SK-N-SH (cell line): ENCODE measurements around the gene SRGAP3. TPM values are rescaled to one million over a fixed set of nuclear protein-coding genes. Genes with fewer than 3 reads are reported as not detected.

Experiments used
- CTCF ChIA-PET: fragments of 300-600, 350-600 bp; formaldehyde crosslinking; extraction: SDS; loops from one replicate; lab custom pipeline; 2021; lab: Yijun Ruan, JAX
- POLR2A ChIA-PET: fragments of 350-600 bp; sonication (Branson Sonifier 250); formaldehyde crosslinking; extraction: SDS; loops from one replicate; lab custom pipeline; 2020; ENCODE audit warnings: antibody characterized with exemption, inconsistent platforms; lab: Yijun Ruan, JAX
- DNase-seq: peaks from one replicate; pipeline ENCODE4 v3.0.0; 2012
- H2AFZ ChIP-seq: fragments of 200-600 bp; sonication (generic); 2 replicates; pipeline ENCODE4 v1.8.1; 2016; ENCODE audit warnings: antibody characterized with exemption, mild to moderate bottlenecking, low read depth
- H3F3A ChIP-seq: fragments of 200-600 bp; sonication (generic); replicated peaks from 2 replicates; pipeline ENCODE3; 2016; ENCODE audit warnings: antibody characterized with exemption, mild to moderate bottlenecking; ENCODE audit not compliant: insufficient read depth
- H3K27ac ChIP-seq, 2 experiments: fragments of 200-500 bp in 1 of 2; fragments of 200-600 bp in 1 of 2; sonication (Bioruptor generic) in 1 of 2; sonication (generic), shearing (Covaris generic) in 1 of 2; 2 replicates each; pipeline versions ENCODE4 v1.5.1 to v1.6.1; 2014 to 2016; ENCODE audit warnings: low read depth in 2 of 2, inconsistent platforms in 1 of 2, low read length in 1 of 2, mild to moderate bottlenecking in 1 of 2, mixed read lengths in 1 of 2
- H3K27me3 ChIP-seq: fragments of 200-600 bp; sonication (generic), shearing (Covaris generic); 2 replicates; pipeline ENCODE4 v1.6.1; 2016; ENCODE audit warnings: mixed run types; ENCODE audit not compliant: insufficient read depth
- H3K36me3 ChIP-seq, 2 experiments: fragments of 200-500 bp in 1 of 2; fragments of 200-600 bp in 1 of 2; sonication (Bioruptor generic) in 1 of 2; sonication (generic) in 1 of 2; replicated peaks in 1 of 2; 2 replicates each; pipeline versions ENCODE3 to v1.5.1; 2014 to 2016; ENCODE audit warnings: low read length in 1 of 2, mild to moderate bottlenecking in 1 of 2; ENCODE audit not compliant: insufficient read depth in 2 of 2, control insufficient read depth in 1 of 2
- H3K4me1 ChIP-seq, 2 experiments: fragments of 200-500 bp in 1 of 2; fragments of 200-600 bp in 1 of 2; sonication (Bioruptor generic) in 1 of 2; sonication (generic), shearing (Covaris generic) in 1 of 2; 2 replicates each; pipeline versions ENCODE4 v1.5.1 to v1.6.1; 2014 to 2016; ENCODE audit warnings: low read depth in 1 of 2, low read length in 1 of 2, mixed run types in 1 of 2; ENCODE audit not compliant: insufficient read depth in 2 of 2, control insufficient read depth in 1 of 2
- H3K4me2 ChIP-seq: fragments of 200-600 bp; sonication (generic), shearing (Covaris generic); 2 replicates; pipeline ENCODE4 v1.6.1; 2017; ENCODE audit warnings: mixed run types
- H3K4me3 ChIP-seq, 2 experiments: fragments of 200-500 bp in 1 of 2; fragments of 200-600 bp in 1 of 2; sonication (Bioruptor generic) in 1 of 2; sonication (generic), shearing (Covaris generic) in 1 of 2; 2 replicates each; pipeline versions ENCODE4 v1.5.1 to v1.8.1; 2014 to 2016; ENCODE audit warnings: low read depth in 2 of 2, inconsistent platforms in 1 of 2, low read length in 1 of 2, mild to moderate bottlenecking in 1 of 2, mixed read lengths in 1 of 2, moderate library complexity in 1 of 2
- H3K79me2 ChIP-seq: fragments of 200-600 bp; sonication (generic); 2 replicates; pipeline ENCODE4 v1.8.1; 2017; ENCODE audit warnings: mild to moderate bottlenecking; ENCODE audit not compliant: insufficient read depth
- H3K9ac ChIP-seq: fragments of 200-600 bp; sonication (generic); 2 replicates; pipeline ENCODE4 v1.6.1; 2017; ENCODE audit warnings: mixed run types
- H3K9me2 ChIP-seq: fragments of 200-600 bp; sonication (generic); 2 replicates; pipeline ENCODE4 v1.6.1; 2017; ENCODE audit warnings: mixed run types
- H3K9me3 ChIP-seq: fragments of 200-600 bp; sonication (generic); 2 replicates; pipeline ENCODE4 v1.6.1; 2017; ENCODE audit warnings: mixed run types, mild to moderate bottlenecking, moderate library complexity
- H4K20me1 ChIP-seq: fragments of 200-600 bp; sonication (generic); 2 replicates; pipeline ENCODE4 v1.6.1; 2017; ENCODE audit warnings: mild to moderate bottlenecking, mixed run types; ENCODE audit not compliant: insufficient read depth
- CHD2 ChIP-seq: fragments of 150-350 bp; IDR thresholded peaks from 2 replicates; pipeline ENCODE4 v1.6.1; 2018; ENCODE audit warnings: low read length; ENCODE audit not compliant: partially characterized antibody
- CTCF ChIP-seq: fragments of 200-600 bp; sonication (generic); IDR thresholded peaks from 2 replicates; pipeline ENCODE4 v1.6.1; 2017; ENCODE audit warnings: antibody characterized with exemption, mild to moderate bottlenecking, moderate library complexity
- EZH2phosphoT487 ChIP-seq: fragments of 200-600 bp; sonication (generic); IDR thresholded peaks from 2 replicates; pipeline ENCODE4 v1.6.1; 2017; ENCODE audit warnings: low read depth, mixed run types, mild to moderate bottlenecking, antibody characterized with exemption, moderate library complexity, borderline replicate concordance
- FOSL2 ChIP-seq: IDR thresholded peaks from 2 replicates; pipeline ENCODE4 v1.4.0; 2012; ENCODE audit warnings: low read depth, mild to moderate bottlenecking, moderate library complexity, borderline replicate concordance
- FOXJ3 ChIP-seq: sonication (generic); formaldehyde crosslinking; IDR thresholded peaks from 2 replicates; pipeline ENCODE4 v1.5.1; 2020; ENCODE audit warnings: mild to moderate bottlenecking, missing genetic modification reagents
- FOXM1 ChIP-seq: IDR thresholded peaks from 2 replicates; pipeline ENCODE4 v1.4.0; 2012; ENCODE audit warnings: low read depth, mild to moderate bottlenecking
- GABPA ChIP-seq: IDR thresholded peaks from 2 replicates; pipeline ENCODE4 v1.4.0; 2012; ENCODE audit warnings: low read depth, mild to moderate bottlenecking
- GATA2 ChIP-seq: sonication (generic); formaldehyde crosslinking; IDR thresholded peaks from 2 replicates; pipeline ENCODE4 v1.5.0; 2020; ENCODE audit warnings: mild to moderate bottlenecking, missing genetic modification reagents
- MAX ChIP-seq: IDR thresholded peaks from 2 replicates; pipeline ENCODE4 v1.4.0; 2012; ENCODE audit warnings: low read depth
- MEF2A ChIP-seq: IDR thresholded peaks from 2 replicates; pipeline ENCODE4 v1.4.0; 2012; ENCODE audit warnings: low read depth, borderline replicate concordance
- NFIC ChIP-seq: IDR thresholded peaks from 2 replicates; pipeline ENCODE4 v1.4.0; 2012; ENCODE audit warnings: borderline replicate concordance
- NRF1 ChIP-seq: IDR thresholded peaks from 2 replicates; pipeline ENCODE4 v1.6.1; 2012; ENCODE audit warnings: low read depth, mild to moderate bottlenecking, low read length
- PBX3 ChIP-seq: IDR thresholded peaks from 2 replicates; pipeline ENCODE4; 2012
- RAD21 ChIP-seq: IDR thresholded peaks from 2 replicates; pipeline ENCODE4 v1.6.1; 2012; ENCODE audit warnings: mild to moderate bottlenecking, low read length
- REST ChIP-seq: IDR thresholded peaks from 2 replicates; pipeline ENCODE4 v1.6.1; 2012; ENCODE audit warnings: mild to moderate bottlenecking, low read depth, low read length, moderate library complexity
- RFX5 ChIP-seq: IDR thresholded peaks from 2 replicates; pipeline ENCODE4 v1.6.1; 2012; ENCODE audit warnings: mild to moderate bottlenecking, improper control_type of control experiment, low read length
- TCF12 ChIP-seq: IDR thresholded peaks from 2 replicates; pipeline ENCODE4 v1.4.0; 2012
- WGBS: methylation state at CpG from one replicate; pipeline ENCODE4 v1.1.6; 2017; ENCODE audit warnings: low lambda C conversion rate; 5-methylcytosine and 5-hydroxymethylcytosine counted together
- polyA plus RNA-seq, 3 experiments: library from polyadenylated mRNA; depleted of rRNA; stranded (reverse); fragments of >200 nt; gene quantifications; 2 replicates each; pipeline ENCODE4 v1.2.3, GENCODE V29; 2012

Gene SRGAP3
- polyA plus RNA-seq, 1 of the 3 experiments (the other 2 are of a cell fraction) = 2.8 TPM

- CTCF ChIA-PET = interaction anchor here (1.0 to 1.1 kb wide), 2 partner anchors 9 to 12 kb away, joined by 3 read pairs; no protein-coding TSS in a partner anchor
- H3K27me3 ChIP-seq = no peaks in the 10 kb centered on the region
- TF ChIP-seq RFX5 (no peak), FOXJ3 (no peak), TCF12 (no peak), EZH2phosphoT487 (no peak), CTCF (no peak), MEF2A (no peak), REST (no peak)
- no peaks in the 10 kb centered on the region for H3F3A ChIP-seq
- H3K36me3 ChIP-seq = no peaks in the 10 kb centered on the region
- H3K27ac ChIP-seq = no peak overlapping the region
- no peak overlapping the region for H2AFZ ChIP-seq
- no peaks in the 10 kb centered on the region for H3K9me3 ChIP-seq
- no peak for DNase-seq
- H3K4me3 ChIP-seq = no peak overlapping the region
- H3K9me2 ChIP-seq = no peaks in the 10 kb centered on the region
- POLR2A ChIA-PET = no interaction called here
- no peak overlapping the region for H3K9ac ChIP-seq
- no peak overlapping the region for H3K4me2 ChIP-seq
- WGBS = 86% methylated on average over 7 of the region's 7 CpGs
- H3K79me2 ChIP-seq = no peaks in the 10 kb centered on the region
- no peaks in the 10 kb centered on the region for H4K20me1 ChIP-seq
- peaks cover 0 to 12% of the 10 kb centered on the region in 2 experiments; a peak in 1 of 4 replicates for H3K4me1 ChIP-seq
Observed at GRCh38 chr3:9021271-9022009, 228.0 kb downstream of the SRGAP3 start.

GRCh38 chr3:9020426-9020825, 229.0 kb downstream of the SRGAP3 start:
- Histone ChIP-seq H3K4me3 (no peak overlapping the region), H3K9me3 (no peaks in the 10 kb centered on the region), H3K4me1 (peaks cover 0 to 11% of the 10 kb centered on the region in 2 experiments; a peak in 1 of 4 replicates), H3K27ac (no peak overlapping the region), H3K36me3 (no peaks in the 10 kb centered on the region), H3F3A (no peaks in the 10 kb centered on the region), H3K9ac (no peak overlapping the region), H2AFZ (no peak overlapping the region), H4K20me1 (no peaks in the 10 kb centered on the region), H3K4me2 (no peak overlapping the region), H3K79me2 (no peaks in the 10 kb centered on the region), H3K27me3 (no peaks in the 10 kb centered on the region), H3K9me2 (no peaks in the 10 kb centered on the region)
- DNase-seq = no peak
- ChIA-PET CTCF (interaction anchor here (1.0 to 1.2 kb wide), 3 partner anchors 8 to 11 kb away, joined by 3 read pairs; no protein-coding TSS in a partner anchor), POLR2A (no interaction called here)
- WGBS = 81% methylated on average over 6 of the region's 6 CpGs
- TF ChIP-seq MAX = no peak
- no peak for TF ChIP-seq PBX3
- no peak for TF ChIP-seq FOSL2
- TF ChIP-seq GABPA = no peak
- no peak for TF ChIP-seq FOXM1
- no peak for TF ChIP-seq CHD2
- no peak for TF ChIP-seq EZH2phosphoT487
- TF ChIP-seq GATA2 (CRISPR knock-in tag) = no peak
- no peak for TF ChIP-seq NFIC
- no peak for TF ChIP-seq RAD21
- TF ChIP-seq NRF1 = no peak
- no peak for TF ChIP-seq CTCF
